Neural cell (in vitro differentiated cells): Measurements from ENCODE around the gene METRN. TPM values are rescaled to one million over a fixed set of nuclear protein-coding genes. Genes with fewer than 3 reads are reported as not detected.

Experiments used
- H2AFZ ChIP-seq: fragments of 200-600, 300-800 bp; sonication (generic), shearing (Covaris generic); 2 replicates; pipeline ENCODE4 v1.6.0; 2014; ENCODE audit warnings: low read depth, mild to moderate bottlenecking, antibody characterized with exemption, low read length, moderate library complexity
- H3F3A ChIP-seq: fragments of 200-600 bp; shearing (Covaris generic); 2 replicates; pipeline ENCODE4 v1.6.1; 2016; ENCODE audit warnings: mild to moderate bottlenecking, moderate library complexity, mixed read lengths, antibody characterized with exemption, low read length; ENCODE audit not compliant: insufficient read depth, poor library complexity, severe bottlenecking
- H3K27ac ChIP-seq: fragments of 200-600, 300-800 bp; sonication (generic), shearing (Covaris generic); 2 replicates; pipeline ENCODE4 v1.5.1; 2014; ENCODE audit warnings: mild to moderate bottlenecking, low read length, moderate library complexity
- H3K27me3 ChIP-seq: fragments of 300-800, 200-600 bp; sonication (generic), shearing (Covaris generic); 2 replicates; pipeline ENCODE4 v1.6.0; 2014; ENCODE audit warnings: mild to moderate bottlenecking, low read depth, low read length, moderate library complexity; ENCODE audit not compliant: insufficient read depth
- H3K36me3 ChIP-seq: fragments of 300-800, 200-600 bp; sonication (generic), shearing (Covaris generic); 2 replicates; pipeline ENCODE4 v1.5.1; 2014; ENCODE audit warnings: mild to moderate bottlenecking, antibody characterized with exemption, low read length, moderate library complexity; ENCODE audit not compliant: insufficient read depth
- H3K4me2 ChIP-seq: fragments of 300-800, 200-600 bp; sonication (generic), shearing (Covaris generic); 2 replicates; pipeline ENCODE4 v1.6.0; 2014; ENCODE audit warnings: mild to moderate bottlenecking, low read length
- H3K4me3 ChIP-seq: fragments of 300-800, 200-600 bp; sonication (generic), shearing (Covaris generic); 2 replicates; pipeline ENCODE4 v1.5.1; 2014; ENCODE audit warnings: mild to moderate bottlenecking, low read length, moderate library complexity
- H3K79me2 ChIP-seq: fragments of 200-600 bp; shearing (Covaris generic); replicated peaks from 2 replicates; pipeline ENCODE4 v1.6.0; 2014; ENCODE audit warnings: mild to moderate bottlenecking, low read length, moderate library complexity; ENCODE audit not compliant: insufficient read depth
- H3K9ac ChIP-seq: fragments of 300-800, 200-600 bp; sonication (generic), shearing (Covaris generic); 2 replicates; pipeline ENCODE4 v1.6.1; 2016; ENCODE audit warnings: mild to moderate bottlenecking, low read length, mixed read lengths
- H3K9me2 ChIP-seq: fragments of 200-600 bp; shearing (Covaris generic); 2 replicates; pipeline ENCODE4 v1.6.1; 2016; ENCODE audit warnings: mild to moderate bottlenecking, low read length, mixed read lengths; ENCODE audit not compliant: insufficient read depth
- H3K9me3 ChIP-seq: fragments of 200-600, 300-800 bp; sonication (generic), shearing (Covaris generic); 2 replicates; pipeline ENCODE4 v1.6.1; 2016; ENCODE audit warnings: mild to moderate bottlenecking, mixed run types, low read length, moderate library complexity, mixed read lengths
- H4K20me1 ChIP-seq: fragments of 200-600 bp; shearing (Covaris generic); 2 replicates; pipeline ENCODE4 v1.6.1; 2016; ENCODE audit warnings: mild to moderate bottlenecking, mixed run types; ENCODE audit not compliant: insufficient read depth
- EP300 ChIP-seq: fragments of 450-650 bp; conservative IDR thresholded peaks from 2 replicates; pipeline ENCODE4 v1.6.1; 2014; ENCODE audit warnings: antibody characterized with exemption, mild to moderate bottlenecking, moderate library complexity; ENCODE audit not compliant: poor library complexity, severe bottlenecking
- EZH2 ChIP-seq: fragments of 200-600, 300-800 bp; shearing (Covaris generic), sonication (generic); IDR thresholded peaks from 2 replicates; pipeline ENCODE4 v1.6.1; 2014; ENCODE audit warnings: antibody characterized with exemption, low read length, borderline replicate concordance, mild to moderate bottlenecking; ENCODE audit not compliant: insufficient read depth, poor library complexity, severe bottlenecking
- MXI1 ChIP-seq: fragments of 450-650 bp; conservative IDR thresholded peaks from 2 replicates; pipeline ENCODE4 v1.6.1; 2014; ENCODE audit warnings: antibody characterized with exemption, mild to moderate bottlenecking; ENCODE audit not compliant: poor library complexity, severe bottlenecking
- POLR2AphosphoS5 ChIP-seq: IDR thresholded peaks from 2 replicates; pipeline ENCODE4 v1.6.1; 2012
- RAD21 ChIP-seq: fragments of 450-650 bp; conservative IDR thresholded peaks from 2 replicates; pipeline ENCODE4 v1.6.1; 2014; ENCODE audit warnings: antibody characterized with exemption, mild to moderate bottlenecking, moderate library complexity
- REST ChIP-seq: IDR thresholded peaks from 2 replicates; pipeline ENCODE4 v1.6.1; 2012; ENCODE audit warnings: borderline replicate concordance
- SMC3 ChIP-seq: fragments of 450-650 bp; conservative IDR thresholded peaks from 2 replicates; pipeline ENCODE4 v1.6.1; 2014; ENCODE audit warnings: antibody characterized with exemption, mild to moderate bottlenecking, moderate library complexity; ENCODE audit not compliant: poor library complexity
- TAF1 ChIP-seq: IDR thresholded peaks from 2 replicates; pipeline ENCODE4 v1.6.1; 2012; ENCODE audit warnings: low read depth
- polyA plus RNA-seq: library from polyadenylated mRNA; depleted of rRNA; stranded (reverse); fragments of >200 nt; gene quantifications from 2 replicates; pipeline ENCODE4 v1.2.3, GENCODE V29; 2014
- TF ChIP-seq, protein P1 (sequence below): fragments of 450-650 bp; IDR thresholded peaks from 2 replicates; pipeline ENCODE4 v1.5.1; 2014; ENCODE audit warnings: antibody characterized with exemption, mild to moderate bottlenecking, moderate library complexity; ENCODE audit not compliant: poor library complexity, severe bottlenecking

Gene METRN
- polyA plus RNA-seq, 1 donor from 2014 or later = 37.6 TPM

- H3F3A ChIP-seq = no peaks in the 10 kb centered on the region
- peak overlapping the region; percentile 70 for H3K4me3 ChIP-seq
- H3K4me2 ChIP-seq = peak overlapping the region; percentile 93
- TF ChIP-seq RAD21 = no peak
- TF ChIP-seq SMC3 = no peak
- TF ChIP-seq MXI1 = no peak
- no peak for TF ChIP-seq EP300
- no peak for TF ChIP-seq REST
- peaks cover 20% of the 10 kb centered on the region for H3K79me2 ChIP-seq
- no peaks in the 10 kb centered on the region for H3K9me3 ChIP-seq
- H4K20me1 ChIP-seq = peaks cover 6% of the 10 kb centered on the region
- no peak overlapping the region for H3K27ac ChIP-seq
- H3K9ac ChIP-seq = peak overlapping the region; percentile 74
- H3K9me2 ChIP-seq = no peaks in the 10 kb centered on the region
- no peaks in the 10 kb centered on the region for H3K27me3 ChIP-seq
- no peak overlapping the region for H2AFZ ChIP-seq
- H3K36me3 ChIP-seq = no peaks in the 10 kb centered on the region
Observed at GRCh38 chr16:680967-681745, 33.8 kb upstream of the METRN start.

- Histone ChIP-seq H3K27me3 (no peaks in the 10 kb centered on the region), H3K9me3 (no peaks in the 10 kb centered on the region), H3K9ac (no peak overlapping the region), H3K36me3 (no peaks in the 10 kb centered on the region), H3K9me2 (no peaks in the 10 kb centered on the region), H3F3A (no peaks in the 10 kb centered on the region), H3K79me2 (peaks cover 20% of the 10 kb centered on the region), H3K27ac (no peak overlapping the region), H4K20me1 (peaks cover 6% of the 10 kb centered on the region), H3K4me2 (no peak overlapping the region), H2AFZ (no peak overlapping the region), H3K4me3 (peak overlapping the region; percentile 70)
- no peak for TF ChIP-seq POLR2AphosphoS5
- no peak for TF ChIP-seq REST
- TF ChIP-seq EP300 = no peak
- no peak for TF ChIP-seq TAF1
- no peak for TF ChIP-seq RAD21
- TF ChIP-seq MXI1 = no peak
- TF ChIP-seq, protein P1, sequence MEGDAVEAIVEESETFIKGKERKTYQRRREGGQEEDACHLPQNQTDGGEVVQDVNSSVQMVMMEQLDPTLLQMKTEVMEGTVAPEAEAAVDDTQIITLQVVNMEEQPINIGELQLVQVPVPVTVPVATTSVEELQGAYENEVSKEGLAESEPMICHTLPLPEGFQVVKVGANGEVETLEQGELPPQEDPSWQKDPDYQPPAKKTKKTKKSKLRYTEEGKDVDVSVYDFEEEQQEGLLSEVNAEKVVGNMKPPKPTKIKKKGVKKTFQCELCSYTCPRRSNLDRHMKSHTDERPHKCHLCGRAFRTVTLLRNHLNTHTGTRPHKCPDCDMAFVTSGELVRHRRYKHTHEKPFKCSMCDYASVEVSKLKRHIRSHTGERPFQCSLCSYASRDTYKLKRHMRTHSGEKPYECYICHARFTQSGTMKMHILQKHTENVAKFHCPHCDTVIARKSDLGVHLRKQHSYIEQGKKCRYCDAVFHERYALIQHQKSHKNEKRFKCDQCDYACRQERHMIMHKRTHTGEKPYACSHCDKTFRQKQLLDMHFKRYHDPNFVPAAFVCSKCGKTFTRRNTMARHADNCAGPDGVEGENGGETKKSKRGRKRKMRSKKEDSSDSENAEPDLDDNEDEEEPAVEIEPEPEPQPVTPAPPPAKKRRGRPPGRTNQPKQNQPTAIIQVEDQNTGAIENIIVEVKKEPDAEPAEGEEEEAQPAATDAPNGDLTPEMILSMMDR = no peak
- no peak for TF ChIP-seq EZH2
- TF ChIP-seq SMC3 = no peak
Observed at GRCh38 chr16:681746-682427, 33.0 kb upstream of the METRN start.
